SU-DHL-6 (cell line): ENCODE results near the gene NPAS3.

Source experiments
- H2AFZ ChIP-seq: fragments of 200-600 bp; sonication (generic); 2 replicates; pipeline ENCODE4 v1.6.1; 2014; ENCODE audit warnings: low read depth, mild to moderate bottlenecking, moderate library complexity, mixed read lengths, antibody characterized with exemption, low read length; ENCODE audit not compliant: severe bottlenecking
- H3F3A ChIP-seq: fragments of 200-600 bp; shearing (Covaris generic); 2 replicates; pipeline ENCODE4 v1.6.0; 2016; ENCODE audit warnings: antibody characterized with exemption, mild to moderate bottlenecking; ENCODE audit not compliant: insufficient read depth
- H3K27ac ChIP-seq: fragments of 200-600 bp; sonication (generic); 2 replicates; pipeline ENCODE4 v1.5.1; 2016; ENCODE audit warnings: low read depth, mild to moderate bottlenecking, low read length, moderate library complexity, mixed read lengths
- H3K27me3 ChIP-seq: fragments of 200-600 bp; sonication (generic), shearing (Covaris generic); 2 replicates; pipeline ENCODE4 v1.6.0; 2014; ENCODE audit warnings: mild to moderate bottlenecking, low read length
- H3K36me3 ChIP-seq: fragments of 200-600 bp; sonication (generic); 2 replicates; pipeline ENCODE4 v1.6.1; 2014; ENCODE audit warnings: mild to moderate bottlenecking, low read length, mixed read lengths
- H3K4me2 ChIP-seq: fragments of 300-600, 200-600 bp; shearing (Covaris generic), sonication (generic); 2 replicates; pipeline ENCODE4 v1.6.0; 2014; ENCODE audit warnings: low read length, low read depth, mild to moderate bottlenecking; ENCODE audit not compliant: poor library complexity, severe bottlenecking
- H3K4me3 ChIP-seq: fragments of 200-600 bp; sonication (generic); 2 replicates; pipeline ENCODE4 v1.5.1; 2014; ENCODE audit warnings: antibody characterized with exemption, low read length, mild to moderate bottlenecking, mixed read lengths; ENCODE audit not compliant: insufficient read depth, poor library complexity, severe bottlenecking
- H3K79me2 ChIP-seq: fragments of 200-600 bp; sonication (generic); 2 replicates; pipeline ENCODE4 v1.6.1; 2014; ENCODE audit warnings: mild to moderate bottlenecking, low read length, moderate library complexity; ENCODE audit not compliant: insufficient read depth
- H3K9ac ChIP-seq: fragments of 200-600 bp; sonication (generic); 2 replicates; pipeline ENCODE4 v1.7.0; 2014; ENCODE audit warnings: mild to moderate bottlenecking, low read length
- H3K9me2 ChIP-seq: fragments of 200-600 bp; sonication (generic); replicated peaks from 2 replicates; pipeline ENCODE4 v1.6.1; 2014; ENCODE audit warnings: low read length; ENCODE audit not compliant: insufficient read depth
- H3K9me3 ChIP-seq: fragments of 200-600 bp; sonication (generic); 2 replicates; pipeline ENCODE4 v1.6.1; 2014; ENCODE audit warnings: low read length, mixed read lengths; ENCODE audit not compliant: insufficient read depth
- H4K20me1 ChIP-seq: fragments of 200-600 bp; sonication (generic); 2 replicates; pipeline ENCODE4 v1.6.1; 2014; ENCODE audit warnings: low read depth, mild to moderate bottlenecking, antibody characterized with exemption, low read length, moderate library complexity, mixed read lengths
- CTCF ChIP-seq: fragments of 200-600 bp; sonication (generic); IDR thresholded peaks from one replicate; pipeline ENCODE4 v1.5.1; 2017; ENCODE audit warnings: antibody characterized with exemption, mild to moderate bottlenecking, low read length, moderate library complexity; ENCODE audit not compliant: insufficient read depth, poor library complexity, severe bottlenecking
- EZH2phosphoT487 ChIP-seq: fragments of 200-600 bp; sonication (generic), shearing (Covaris generic); conservative IDR thresholded peaks from 2 replicates; pipeline ENCODE4 v1.6.1; 2018; ENCODE audit warnings: mild to moderate bottlenecking, antibody characterized with exemption, low read length, moderate library complexity, mixed read lengths

Gene NPAS3

DNA sequence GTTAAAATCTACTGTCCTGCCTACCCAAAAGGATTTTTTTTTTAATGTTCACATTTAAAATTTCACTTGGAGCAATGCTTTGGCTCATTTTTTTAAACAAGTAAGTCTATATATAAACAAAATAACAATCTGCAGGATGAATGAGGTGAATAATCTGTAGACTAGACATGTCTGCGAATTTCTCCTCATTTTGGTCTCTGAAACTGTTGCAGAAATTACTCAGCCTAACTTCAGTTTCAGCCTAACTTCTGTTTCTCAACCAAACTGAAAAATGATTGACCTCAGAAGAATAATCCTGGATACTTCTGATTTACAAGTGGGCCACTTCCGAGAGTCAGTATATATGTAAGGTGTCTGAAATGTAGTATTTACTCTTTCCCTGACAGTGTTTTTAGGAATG, 39.8 kb upstream of the NPAS3 start:
- Histone ChIP-seq H3K27me3 (no peaks in the 10 kb centered on the region), H3F3A (no peaks in the 10 kb centered on the region), H3K36me3 (no peaks in the 10 kb centered on the region), H4K20me1 (no peaks in the 10 kb centered on the region), H3K9me2 (no peaks in the 10 kb centered on the region), H3K9me3 (no peaks in the 10 kb centered on the region), H3K4me2 (no peak overlapping the region), H3K9ac (no peak overlapping the region), H3K79me2 (no peaks in the 10 kb centered on the region), H2AFZ (no peak overlapping the region), H3K27ac (no peak overlapping the region), H3K4me3 (no peak overlapping the region)
- TF ChIP-seq EZH2phosphoT487, result no peak
- TF ChIP-seq CTCF, result no peak

GRCh38 chr14:32900547-32900946, 38.1 kb upstream of the NPAS3 start:
- no peak overlapping the region for H3K4me2 ChIP-seq
- H4K20me1 ChIP-seq, result no peaks in the 10 kb centered on the region
- TF ChIP-seq CTCF, result no peak
- no peak for TF ChIP-seq EZH2phosphoT487
- no peaks in the 10 kb centered on the region for H3K9me3 ChIP-seq
- no peak overlapping the region for H3K4me3 ChIP-seq
- no peaks in the 10 kb centered on the region for H3K27me3 ChIP-seq
- no peaks in the 10 kb centered on the region for H3K36me3 ChIP-seq
- no peak overlapping the region for H3K9ac ChIP-seq
- no peaks in the 10 kb centered on the region for H3K79me2 ChIP-seq
- no peak overlapping the region for H2AFZ ChIP-seq
- H3K9me2 ChIP-seq, result no peaks in the 10 kb centered on the region
- H3F3A ChIP-seq, result no peaks in the 10 kb centered on the region
- no peak overlapping the region for H3K27ac ChIP-seq

DNA sequence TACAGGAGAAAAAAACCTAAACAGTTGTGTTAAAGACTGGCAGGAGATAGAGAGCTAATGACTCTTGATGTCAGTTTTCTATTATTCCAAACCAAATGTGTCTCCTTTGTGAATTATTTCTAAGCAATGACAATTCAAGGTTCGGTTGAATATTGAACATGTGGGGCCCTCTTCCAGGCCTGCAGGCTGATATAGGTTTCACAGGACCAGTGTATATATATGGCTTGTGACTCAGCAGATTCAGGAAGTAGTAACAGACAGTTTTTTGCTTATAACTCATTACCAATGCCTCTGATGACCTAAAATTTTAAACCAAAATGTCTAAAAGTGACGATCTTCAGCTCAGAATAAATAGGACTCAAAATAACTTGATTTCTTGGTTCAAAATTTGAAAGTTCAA, 33.7 kb upstream of the NPAS3 start:
- Histone ChIP-seq H3K79me2 (no peaks in the 10 kb centered on the region), H3K27ac (no peak overlapping the region)

More for the DNA sequence above, 33.7 kb upstream of the NPAS3 start:
- Histone ChIP-seq H4K20me1 (no peaks in the 10 kb centered on the region), H3F3A (no peaks in the 10 kb centered on the region), H3K4me3 (no peak overlapping the region), H3K9ac (no peak overlapping the region), H3K9me3 (no peaks in the 10 kb centered on the region), H3K9me2 (no peaks in the 10 kb centered on the region), H3K4me2 (no peak overlapping the region), H3K27me3 (no peaks in the 10 kb centered on the region), H3K36me3 (no peaks in the 10 kb centered on the region), H2AFZ (no peak overlapping the region)
- no peak for TF ChIP-seq EZH2phosphoT487
- TF ChIP-seq CTCF, result no peak
